ENCODE measurements around the gene INTS2. TPM values are rescaled to one million over a fixed set of nuclear protein-coding genes. Genes with fewer than 3 reads are reported as not detected.

INTS2 gene
- total RNA-seq, 1 experiment from 2014 or later = 17.5 TPM

DNA sequence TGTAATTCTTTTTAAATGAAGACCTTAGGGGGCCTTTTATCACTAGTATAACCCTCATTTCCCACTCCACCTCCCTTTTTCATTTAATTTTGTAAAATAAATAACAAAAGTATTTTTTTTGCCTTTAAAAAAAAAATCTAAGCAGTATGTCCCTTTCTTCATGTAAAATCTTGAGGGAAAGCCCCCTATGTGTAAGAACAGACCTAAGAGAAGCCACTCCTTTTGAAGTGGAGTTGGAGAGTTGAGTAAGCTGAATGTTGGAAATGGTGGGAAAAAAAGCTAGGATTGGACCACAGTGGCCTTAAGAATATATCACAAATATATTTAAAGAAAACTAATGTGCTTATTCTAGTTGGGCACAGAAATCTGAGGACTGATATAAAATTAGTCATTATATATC lies 44.5 kb upstream of the INTS2 start:
- H3K27me3 ChIP-seq (ENCODE audit: insufficient read depth, low read depth) = no peaks in the 10 kb centered on the region
- CTCF ChIA-PET = no interaction called here
- H3K9me2 ChIP-seq (ENCODE audit: insufficient read depth) = no peaks in the 10 kb centered on the region
- POLR2A ChIA-PET (ENCODE audit: unreplicated experiment) = no interaction called here
- peaks cover 7% of the 10 kb centered on the region for H4K20me1 ChIP-seq (ENCODE audit: insufficient read depth)
- no peak overlapping the region for H3K4me3 ChIP-seq
- peaks cover 30% of the 10 kb centered on the region for H3K36me3 ChIP-seq (ENCODE audit: low read depth)
- intact Hi-C loops (cut with micrococcal nuclease; ENCODE audit: unreplicated experiment) = no loop called here
- no peak overlapping the region for H3K4me2 ChIP-seq
- DNase-seq = no peak
- no peaks in the 10 kb centered on the region; the same call in 1 of the 2 replicates for H3K79me2 ChIP-seq (ENCODE audit: low read depth)
- H3F3A ChIP-seq (ENCODE audit: insufficient read depth, low read depth) = peaks cover 19% of the 10 kb centered on the region; the same call in 1 of the 2 replicates
- no peak overlapping the region for H2AFZ ChIP-seq
- no peak overlapping the region for H3K27ac ChIP-seq
- H3K9me3 ChIP-seq (ENCODE audit: insufficient read depth, low read depth) = no peaks in the 10 kb centered on the region
- TF ChIP-seq, protein P1, sequence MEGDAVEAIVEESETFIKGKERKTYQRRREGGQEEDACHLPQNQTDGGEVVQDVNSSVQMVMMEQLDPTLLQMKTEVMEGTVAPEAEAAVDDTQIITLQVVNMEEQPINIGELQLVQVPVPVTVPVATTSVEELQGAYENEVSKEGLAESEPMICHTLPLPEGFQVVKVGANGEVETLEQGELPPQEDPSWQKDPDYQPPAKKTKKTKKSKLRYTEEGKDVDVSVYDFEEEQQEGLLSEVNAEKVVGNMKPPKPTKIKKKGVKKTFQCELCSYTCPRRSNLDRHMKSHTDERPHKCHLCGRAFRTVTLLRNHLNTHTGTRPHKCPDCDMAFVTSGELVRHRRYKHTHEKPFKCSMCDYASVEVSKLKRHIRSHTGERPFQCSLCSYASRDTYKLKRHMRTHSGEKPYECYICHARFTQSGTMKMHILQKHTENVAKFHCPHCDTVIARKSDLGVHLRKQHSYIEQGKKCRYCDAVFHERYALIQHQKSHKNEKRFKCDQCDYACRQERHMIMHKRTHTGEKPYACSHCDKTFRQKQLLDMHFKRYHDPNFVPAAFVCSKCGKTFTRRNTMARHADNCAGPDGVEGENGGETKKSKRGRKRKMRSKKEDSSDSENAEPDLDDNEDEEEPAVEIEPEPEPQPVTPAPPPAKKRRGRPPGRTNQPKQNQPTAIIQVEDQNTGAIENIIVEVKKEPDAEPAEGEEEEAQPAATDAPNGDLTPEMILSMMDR (conservative IDR thresholded peaks at IDR 0.05) = no peak
- TF ChIP-seq EZH2 (IDR thresholded peaks at IDR 0.05; ENCODE audit: low read depth) = no peak
- BruUV-seq (replicated peaks) = no TSS peak
- H3K4me1 ChIP-seq (replicated peaks; ENCODE audit: insufficient read depth) = no peaks in the 10 kb centered on the region

GRCh38 chr17:61970030-61970429 lies 42.2 kb upstream of the INTS2 start:
- Histone ChIP-seq H3K4me3 (no peak overlapping the region), H4K20me1 (ENCODE audit: insufficient read depth) (peaks cover 13% of the 10 kb centered on the region), H3K27me3 (ENCODE audit: insufficient read depth, low read depth) (no peaks in the 10 kb centered on the region), H3K36me3 (ENCODE audit: low read depth) (peaks cover 50% of the 10 kb centered on the region), H3K4me2 (no peak overlapping the region), H3K4me1 (replicated peaks; ENCODE audit: insufficient read depth) (no peaks in the 10 kb centered on the region), H3K9me3 (ENCODE audit: insufficient read depth, low read depth) (no peaks in the 10 kb centered on the region), H3K9me2 (ENCODE audit: insufficient read depth) (no peaks in the 10 kb centered on the region), H2AFZ (no peak overlapping the region), H3K27ac (no peak overlapping the region), H3F3A (ENCODE audit: insufficient read depth, low read depth) (peaks cover 23% of the 10 kb centered on the region; the same call in 1 of the 2 replicates), H3K79me2 (ENCODE audit: low read depth) (no peaks in the 10 kb centered on the region; the same call in 1 of the 2 replicates)
- POLR2A ChIA-PET (ENCODE audit: unreplicated experiment) = no interaction called here
- no peak for DNase-seq
- no peak for TF ChIP-seq EZH2 (IDR thresholded peaks at IDR 0.05; ENCODE audit: low read depth)
- TF ChIP-seq, protein P1 (conservative IDR thresholded peaks at IDR 0.05) = no peak
- intact Hi-C loops (cut with micrococcal nuclease; ENCODE audit: unreplicated experiment) = no loop called here
- no TSS peak for BruUV-seq (replicated peaks)
- CTCF ChIA-PET = no interaction called here

GRCh38 chr17:61968757-61969156 lies 41.0 kb upstream of the INTS2 start:
- CTCF ChIA-PET = no interaction called here
- Histone ChIP-seq H3K79me2 (ENCODE audit: low read depth) (no peaks in the 10 kb centered on the region), H3K27me3 (ENCODE audit: insufficient read depth, low read depth) (no peaks in the 10 kb centered on the region), H3K4me1 (replicated peaks; ENCODE audit: insufficient read depth) (no peaks in the 10 kb centered on the region), H3K4me2 (no peak overlapping the region), H4K20me1 (ENCODE audit: insufficient read depth) (peaks cover 13% of the 10 kb centered on the region), H3F3A (ENCODE audit: insufficient read depth, low read depth) (peaks cover 23% of the 10 kb centered on the region; the same call in 1 of the 2 replicates), H3K27ac (no peak overlapping the region), H3K9me3 (ENCODE audit: insufficient read depth, low read depth) (no peaks in the 10 kb centered on the region), H3K9me2 (ENCODE audit: insufficient read depth) (no peaks in the 10 kb centered on the region), H3K36me3 (ENCODE audit: low read depth) (peaks cover 54% of the 10 kb centered on the region), H2AFZ (no peak overlapping the region), H3K4me3 (no peak overlapping the region)
- DNase-seq = no peak
- intact Hi-C loops (cut with micrococcal nuclease; ENCODE audit: unreplicated experiment) = no loop called here
- TF ChIP-seq, protein P1 (conservative IDR thresholded peaks at IDR 0.05) = no peak
- no peak for TF ChIP-seq EZH2 (IDR thresholded peaks at IDR 0.05; ENCODE audit: low read depth)
- BruUV-seq (replicated peaks) = no TSS peak
- POLR2A ChIA-PET (ENCODE audit: unreplicated experiment) = no interaction called here

Measured in PC-9 (cell line).